HG03139 (cell line): ENCODE results near the gene SNAI1.
A peak's percentile ranks its signal among the peaks of the same experiment; 100 is the strongest.
"Not testable (repeated sequence)": the region's sequence is repeated elsewhere in the genome, so short reads cannot be mapped to it uniquely, and the experiment has no call there.

Source experiments
- ATAC-seq: cut with Tn5 transposase; IDR thresholded peaks from one replicate; pipeline ENCODE4 v1.9.1; 2021; ENCODE audit not compliant: unreplicated experiment

The SNAI1 gene

DNA sequence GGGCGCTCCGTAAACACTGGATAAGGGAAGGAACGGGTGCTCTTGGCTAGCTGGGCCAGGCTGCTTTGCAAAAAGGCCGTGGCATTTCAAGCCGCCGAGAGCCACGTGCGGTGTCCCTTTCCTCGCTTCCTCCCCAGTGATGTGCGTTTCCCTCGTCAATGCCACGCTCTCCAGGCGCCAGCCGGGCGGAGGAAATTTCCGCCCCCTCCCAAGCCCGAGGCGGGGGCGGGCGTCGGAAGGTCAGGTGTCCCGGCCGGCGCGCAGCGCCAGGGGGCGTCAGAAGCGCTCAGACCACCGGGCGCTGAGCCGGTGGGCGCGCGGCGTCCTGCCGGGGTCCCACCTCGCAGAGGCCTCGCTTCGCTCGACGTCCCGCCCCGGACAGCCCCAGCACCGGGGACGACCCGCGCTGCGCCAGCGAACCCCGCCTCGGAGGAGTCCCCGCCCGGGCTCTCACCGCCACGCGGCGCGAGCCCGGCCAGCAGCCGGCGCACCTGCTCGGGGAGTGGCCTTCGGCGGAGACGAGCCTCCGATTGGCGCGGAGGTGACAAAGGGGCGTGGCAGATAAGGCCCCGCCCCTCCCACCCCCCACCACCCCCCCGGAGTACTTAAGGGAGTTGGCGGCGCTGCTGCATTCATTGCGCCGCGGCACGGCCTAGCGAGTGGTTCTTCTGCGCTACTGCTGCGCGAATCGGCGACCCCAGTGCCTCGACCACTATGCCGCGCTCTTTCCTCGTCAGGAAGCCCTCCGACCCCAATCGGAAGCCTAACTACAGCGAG is at the start of gene SNAI1:
TSS of gene SNAI1 (plus strand) at position 635 of the 777 bp plus-strand sequence. CDS start at position 715, 80 bp downstream.
- no peak for ATAC-seq

DNA sequence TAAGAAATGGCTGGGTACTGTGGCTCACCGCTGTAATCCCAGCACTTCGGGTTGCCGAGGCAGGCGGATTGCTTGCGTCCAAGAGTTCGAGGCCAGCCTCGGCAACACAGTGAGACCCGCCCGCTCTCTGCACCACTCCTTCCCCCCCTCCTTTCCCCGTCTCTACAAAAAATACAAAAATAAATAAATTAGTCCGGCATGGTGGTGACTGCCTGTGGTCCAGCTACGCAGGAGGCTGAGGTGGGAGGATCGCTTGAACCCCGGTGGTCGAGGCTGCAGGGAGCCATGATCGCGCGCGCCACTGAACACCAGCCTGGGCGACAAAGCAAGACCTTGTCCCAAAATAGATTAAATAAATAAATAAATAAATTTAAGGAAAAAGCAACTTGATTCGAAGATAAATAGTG is 47.0 kb upstream of the SNAI1 start:
- peak; percentile 6 for ATAC-seq

DNA sequence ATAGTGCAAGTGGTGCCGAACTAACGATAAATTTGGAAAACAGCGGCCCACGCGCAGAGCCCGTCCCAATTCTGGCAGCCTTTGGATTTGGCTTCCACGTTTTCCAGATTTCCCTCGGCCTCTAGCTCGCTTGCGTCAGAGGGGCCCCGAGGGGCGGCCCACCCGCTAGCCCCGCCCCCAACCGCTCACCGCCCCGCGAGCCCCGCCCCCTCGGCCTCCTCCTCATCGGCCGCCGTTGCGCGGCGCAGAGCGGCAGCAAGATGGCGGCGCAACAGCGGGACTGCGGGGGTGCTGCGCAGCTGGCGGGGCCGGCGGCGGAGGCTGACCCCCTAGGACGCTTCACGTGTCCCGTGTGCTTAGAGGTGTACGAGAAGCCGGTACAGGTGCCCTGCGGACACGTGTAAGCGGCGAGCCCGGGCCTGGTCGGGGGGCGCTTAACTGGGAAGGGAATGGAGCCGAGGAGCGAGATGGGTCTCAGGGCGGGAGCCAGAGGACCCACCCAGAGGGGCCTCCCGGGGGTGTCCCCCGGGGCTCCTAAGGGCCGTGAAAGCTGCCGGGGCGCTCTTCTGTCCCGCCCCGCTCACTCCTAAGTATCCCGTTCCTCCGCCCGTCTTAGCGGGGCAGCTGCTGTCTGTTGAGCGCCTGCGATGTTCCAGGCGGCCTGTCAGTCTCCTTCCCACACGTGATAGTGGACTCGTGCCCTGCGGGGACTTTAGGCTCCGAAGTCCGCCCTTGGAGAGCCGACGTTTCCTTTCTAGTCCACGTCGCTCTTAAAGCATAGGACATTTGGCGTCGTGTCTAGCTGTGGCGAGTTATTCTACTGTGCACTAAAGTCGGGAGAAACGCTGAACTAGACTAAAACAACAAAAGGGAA is 46.4 kb upstream of the SNAI1 start, which contains the start of gene RNF114:
TSS of gene RNF114 (plus strand) at position 245 of the 874 bp plus-strand sequence. CDS start at position 261, 16 bp downstream.
- peak; percentile 54 for ATAC-seq

DNA sequence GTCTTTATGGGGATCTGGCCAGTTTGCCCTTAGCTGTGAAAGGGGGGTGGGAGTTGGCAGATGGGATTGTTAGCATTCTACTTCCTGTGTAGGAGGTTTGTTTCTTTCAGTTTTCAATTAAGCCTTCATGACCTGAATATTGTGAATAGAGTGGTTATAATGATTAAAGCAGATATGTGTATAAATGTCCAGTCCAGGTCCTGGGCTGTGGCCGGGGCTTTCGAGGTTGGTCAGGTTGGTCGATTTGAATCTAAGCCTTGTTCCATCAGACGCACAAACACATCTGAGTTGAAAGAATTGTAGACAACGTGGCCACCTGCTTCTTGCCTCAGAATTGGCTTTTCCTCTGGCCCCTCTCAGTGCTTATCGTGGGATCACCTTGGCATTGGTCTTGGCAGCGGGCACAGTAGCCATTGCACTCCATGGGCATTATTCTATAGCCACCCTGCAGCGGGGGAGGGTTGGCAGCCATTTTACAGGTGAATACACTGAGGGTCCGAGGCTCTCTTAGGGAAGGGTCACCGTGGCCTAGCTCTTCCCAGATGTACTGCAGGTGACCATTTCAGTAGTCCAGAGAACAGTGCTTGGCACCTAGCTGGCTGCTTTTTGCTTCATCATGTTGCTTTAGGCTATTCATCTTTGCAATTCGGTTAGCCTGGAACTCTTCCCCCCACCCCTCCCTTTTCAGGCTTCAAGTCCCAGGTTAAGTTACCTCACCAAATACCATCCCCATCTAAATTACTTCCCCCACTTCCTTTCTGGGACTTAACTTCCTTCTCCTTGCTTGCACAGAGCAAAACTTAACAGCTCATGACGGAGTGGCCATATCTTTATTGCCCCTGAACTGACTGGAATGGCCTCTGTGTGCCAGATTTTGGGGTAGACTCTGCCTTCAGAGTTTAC is 45.5 kb upstream of the SNAI1 start:
- no peak for ATAC-seq

DNA sequence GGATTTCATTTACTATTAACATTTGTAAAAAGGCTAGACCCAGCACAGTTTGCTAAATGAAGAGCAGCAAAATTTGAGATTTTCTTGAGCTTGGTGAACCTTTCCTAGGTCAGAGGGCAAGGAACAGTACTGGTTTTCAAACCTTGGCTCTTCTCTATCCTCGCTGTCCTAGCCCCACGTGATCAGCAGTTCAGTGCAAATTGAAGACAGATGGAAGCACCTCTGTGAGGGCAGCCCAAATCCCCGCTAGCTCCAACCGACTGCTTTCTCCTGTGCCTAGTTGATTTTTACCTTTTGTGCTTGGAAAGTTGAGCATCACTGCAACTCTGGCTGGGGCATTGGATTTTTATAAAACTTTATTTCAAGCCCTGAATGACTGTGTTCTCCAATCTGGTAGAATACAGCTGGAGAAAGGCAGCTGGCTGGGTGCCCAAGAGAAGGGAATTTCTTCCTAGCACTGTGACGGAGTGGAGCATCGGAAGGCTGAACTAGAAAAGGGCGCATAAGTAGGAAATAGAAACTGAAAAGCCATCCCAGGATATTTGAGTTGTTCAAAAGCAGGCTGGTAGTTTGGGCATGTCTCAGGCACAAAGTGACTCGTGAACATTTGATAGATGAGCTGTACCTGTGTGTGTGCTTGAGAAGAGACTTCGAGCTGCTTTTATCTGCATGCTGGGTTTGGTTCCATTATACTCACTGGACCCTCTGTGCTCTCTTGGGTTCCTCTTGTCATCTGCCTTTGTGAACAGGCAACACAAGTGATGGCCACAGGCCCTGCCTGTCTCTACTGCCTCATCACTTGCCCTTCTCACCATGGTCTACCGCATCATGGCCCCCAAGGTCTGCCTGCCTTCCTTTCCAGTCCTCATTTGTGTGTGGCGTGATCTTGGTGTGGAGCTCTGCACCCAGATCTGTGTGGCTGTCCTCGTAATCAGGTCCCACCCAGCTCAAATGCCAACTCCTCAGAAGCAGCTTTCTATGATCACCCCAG is 44.3 kb upstream of the SNAI1 start:
- no peak for ATAC-seq

DNA sequence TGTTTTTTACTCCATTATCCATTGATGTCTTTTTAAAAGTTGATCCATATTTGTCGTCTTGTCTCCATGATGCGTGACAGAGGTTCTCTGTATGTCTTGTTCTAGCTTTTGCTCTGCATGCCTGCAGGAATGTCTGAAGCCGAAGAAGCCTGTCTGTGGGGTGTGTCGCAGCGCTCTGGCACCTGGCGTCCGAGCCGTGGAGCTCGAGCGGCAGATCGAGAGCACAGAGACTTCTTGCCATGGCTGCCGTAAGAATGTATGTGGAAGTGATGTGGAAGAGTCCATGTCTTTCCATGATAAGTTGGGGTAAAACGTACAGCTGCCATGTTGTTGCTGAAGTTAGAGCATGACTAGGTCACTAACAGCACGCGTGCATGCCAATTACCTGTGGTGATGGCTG is 41.3 kb upstream of the SNAI1 start:
- no peak for ATAC-seq

DNA sequence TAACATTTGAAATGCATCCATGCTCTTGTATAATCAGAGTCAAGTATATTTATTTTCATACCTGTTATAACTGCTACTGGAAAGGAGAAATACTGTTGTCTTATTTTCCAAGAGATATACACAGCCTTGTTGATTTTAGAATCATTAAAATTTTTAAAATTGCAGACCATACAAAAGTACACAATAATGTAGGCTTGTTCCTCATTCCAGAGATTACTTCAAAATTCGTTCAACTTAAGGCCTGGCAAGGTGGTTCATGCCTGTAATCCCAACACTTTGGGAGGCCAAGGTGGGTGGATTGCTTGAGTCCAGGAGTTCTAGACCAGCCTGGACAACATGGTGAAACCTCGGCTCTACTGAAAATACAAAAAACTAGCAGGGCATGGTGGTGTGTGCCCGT is 40.5 kb upstream of the SNAI1 start:
- no peak for ATAC-seq

DNA sequence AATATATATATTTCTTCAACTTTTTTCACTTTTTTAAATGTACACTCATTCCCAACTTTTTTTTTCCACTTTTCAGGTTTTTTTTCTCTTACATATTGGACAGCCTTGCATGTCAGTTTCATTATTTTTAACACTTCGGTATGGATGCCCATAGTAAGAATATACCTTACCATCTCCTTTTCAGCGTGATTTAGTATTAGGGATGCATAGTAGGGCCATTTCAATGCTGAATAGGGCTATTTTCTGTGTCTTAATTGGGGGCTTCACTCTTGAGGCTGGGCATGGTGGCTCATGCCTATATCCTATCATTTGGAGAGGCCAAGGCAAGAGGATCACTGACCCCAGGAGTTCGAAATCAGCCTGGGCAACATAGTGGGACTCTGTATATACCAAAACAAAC is 39.8 kb upstream of the SNAI1 start:
- no peak for ATAC-seq

DNA sequence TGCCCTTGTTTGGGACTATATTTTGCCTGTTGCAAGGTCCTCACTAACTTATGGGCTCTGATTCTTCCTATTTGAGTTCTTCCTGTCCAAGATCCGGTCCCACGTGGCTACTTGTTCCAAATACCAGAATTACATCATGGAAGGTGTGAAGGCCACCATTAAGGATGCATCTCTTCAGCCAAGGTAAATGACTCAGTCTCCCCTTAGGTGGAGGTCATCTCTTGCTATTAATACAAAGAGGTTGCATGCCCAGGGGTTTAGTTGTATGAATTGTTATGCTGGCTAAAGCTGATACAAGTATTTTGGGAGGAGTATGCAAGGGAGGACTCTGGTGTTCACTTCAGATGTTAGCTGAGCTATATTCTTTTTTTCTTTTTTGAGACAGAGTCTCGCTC is 37.5 kb upstream of the SNAI1 start:
- no peak for ATAC-seq

DNA sequence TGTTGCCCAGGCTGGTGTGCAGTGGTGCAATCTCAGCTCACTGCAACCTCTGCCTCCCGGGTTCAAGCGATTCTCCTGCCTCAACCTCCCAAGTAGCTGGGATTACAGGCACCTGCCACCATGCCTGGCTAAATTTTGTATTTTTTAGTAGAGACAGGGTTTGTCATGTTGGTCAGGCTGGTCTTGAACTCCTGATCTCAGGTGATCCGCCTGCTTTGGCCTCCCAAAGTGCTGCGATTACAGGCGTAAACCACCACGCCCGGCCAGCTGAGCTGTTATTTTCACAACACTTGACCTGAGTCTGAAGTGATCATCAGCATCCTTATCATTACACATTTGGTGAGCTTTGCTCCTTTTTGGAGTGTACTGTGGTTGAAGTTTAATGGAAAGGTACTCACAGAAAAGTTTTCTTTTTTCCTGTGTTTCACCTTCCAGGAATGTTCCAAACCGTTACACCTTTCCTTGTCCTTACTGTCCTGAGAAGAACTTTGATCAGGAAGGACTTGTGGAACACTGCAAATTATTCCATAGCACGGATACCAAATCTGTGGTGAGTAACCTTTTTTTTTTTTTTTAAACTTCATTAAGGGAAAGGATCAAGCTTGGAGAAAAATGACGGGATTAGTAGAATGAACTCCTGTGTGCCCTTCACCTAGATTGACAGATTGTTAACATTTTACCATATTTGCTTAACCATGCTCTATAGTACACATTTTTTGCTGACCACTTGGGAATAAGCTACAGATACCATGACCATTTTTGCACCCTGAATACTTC is 36.9 kb upstream of the SNAI1 start:
- no peak for ATAC-seq

DNA sequence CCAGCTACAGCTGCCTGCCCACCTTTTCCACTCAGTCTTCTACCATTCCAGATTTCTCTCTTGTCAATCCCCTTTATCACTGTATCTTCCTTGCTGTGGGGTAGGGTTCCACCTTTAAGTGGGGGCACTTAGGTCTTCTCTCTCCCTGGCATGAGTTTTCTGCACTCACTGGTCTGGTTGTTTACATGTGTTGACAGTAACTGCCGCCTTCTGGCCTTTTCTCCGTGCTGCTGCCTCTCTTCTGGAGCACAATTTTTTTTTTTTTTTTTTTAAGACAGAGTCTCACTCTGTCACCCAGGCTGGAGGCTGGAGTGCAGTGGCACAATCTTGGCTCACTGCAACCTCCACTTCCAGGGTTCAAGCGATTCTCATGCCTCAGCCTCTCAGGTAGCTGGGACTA is 34.6 kb upstream of the SNAI1 start:
- ATAC-seq: no peak

DNA sequence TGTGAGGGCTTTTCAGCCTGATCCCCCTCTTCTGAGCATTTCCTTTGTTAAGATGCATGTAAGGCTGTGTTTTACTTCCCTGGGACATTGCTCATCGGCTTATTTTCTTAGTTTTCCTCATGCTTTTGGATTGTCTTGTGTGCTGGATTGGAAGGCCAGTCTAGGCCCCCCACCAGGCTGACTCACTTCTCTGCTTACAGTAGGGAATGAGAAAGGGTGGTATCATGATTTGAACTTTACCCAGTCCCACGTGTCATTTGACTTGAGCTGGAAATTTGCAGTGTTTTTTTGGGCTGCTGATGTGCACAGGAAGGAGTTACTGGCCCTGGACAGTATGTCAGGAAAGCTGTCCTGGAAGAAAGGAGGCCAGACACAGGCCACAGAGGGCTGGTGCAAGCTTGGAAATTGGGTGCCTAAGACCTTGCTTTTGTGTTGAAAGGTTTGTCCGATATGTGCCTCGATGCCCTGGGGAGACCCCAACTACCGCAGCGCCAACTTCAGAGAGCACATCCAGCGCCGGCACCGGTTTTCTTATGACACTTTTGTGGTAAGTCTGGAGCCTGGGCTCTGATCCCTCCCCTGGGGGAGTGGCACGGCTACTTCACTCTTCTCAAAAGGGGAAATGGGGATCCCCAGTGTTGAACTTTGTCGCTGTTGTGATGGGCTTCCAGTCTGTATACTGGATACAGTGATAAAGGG is 33.8 kb upstream of the SNAI1 start:
- ATAC-seq: no peak

DNA sequence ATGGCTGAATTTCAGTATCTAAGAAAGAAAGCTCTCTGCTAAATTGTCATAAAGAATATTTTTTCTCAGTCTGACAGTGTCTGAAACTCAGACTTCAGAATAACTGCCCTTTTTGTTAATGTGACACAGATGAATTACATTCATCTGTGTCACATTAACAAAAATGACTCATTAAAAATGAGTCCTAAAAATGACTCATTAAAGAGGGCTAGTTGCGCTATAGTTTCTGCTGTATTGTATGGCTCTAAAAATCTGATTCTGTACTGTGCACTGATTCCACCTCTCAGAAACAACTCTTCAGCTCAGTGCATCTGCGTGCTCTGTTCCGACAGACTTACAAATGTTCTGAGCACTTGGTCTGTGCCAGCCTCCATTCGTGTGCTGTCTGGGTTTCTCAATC is 31.6 kb upstream of the SNAI1 start:
- no peak for ATAC-seq

DNA sequence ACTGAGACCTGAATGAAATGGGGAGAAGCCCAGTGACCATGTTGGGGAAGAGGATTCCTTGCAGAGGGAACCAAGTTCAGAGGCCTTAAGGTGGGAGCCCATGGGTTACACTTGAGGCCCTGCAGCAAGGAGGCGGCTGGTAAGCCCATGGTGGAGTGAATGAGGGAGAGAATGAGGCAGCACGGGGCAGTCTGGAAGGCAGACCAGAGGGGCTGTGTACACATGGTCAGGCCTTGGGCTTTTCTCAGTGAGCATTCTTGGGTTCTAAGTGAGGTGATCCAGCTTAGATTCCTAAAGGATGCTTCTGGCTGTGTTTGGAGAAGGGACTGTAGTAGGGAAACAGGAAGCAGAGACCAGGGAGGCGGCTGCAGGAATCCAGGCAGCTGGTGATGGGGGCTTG is 27.6 kb upstream of the SNAI1 start:
- no peak for ATAC-seq

DNA sequence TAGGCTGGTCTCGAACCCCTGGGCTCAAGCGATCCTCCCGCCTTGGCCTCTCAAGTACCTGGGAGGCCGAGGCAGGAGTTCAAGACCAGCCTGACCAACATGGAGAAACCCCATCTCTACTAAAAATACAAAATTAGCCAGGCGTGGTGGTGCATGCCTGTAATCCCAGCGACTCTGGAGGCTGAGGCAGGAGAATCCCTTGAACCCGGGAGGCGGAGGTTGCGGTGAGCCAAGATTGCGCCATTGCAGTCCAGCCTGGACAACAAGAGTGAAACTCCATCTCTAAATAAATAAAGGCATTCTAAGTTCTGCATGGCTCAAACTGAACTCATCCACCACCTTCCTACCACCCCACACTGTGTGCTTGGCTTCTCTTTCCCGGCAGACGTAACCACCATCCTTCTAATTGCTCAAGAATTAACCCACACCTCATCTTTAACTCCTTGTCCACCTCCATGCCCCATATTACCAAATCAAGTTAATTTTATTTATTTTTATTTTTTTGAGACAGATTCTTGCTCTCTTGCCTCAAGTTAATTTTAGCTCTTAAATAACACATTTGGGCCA is 26.9 kb upstream of the SNAI1 start:
- ATAC-seq: not testable (repeated sequence)

DNA sequence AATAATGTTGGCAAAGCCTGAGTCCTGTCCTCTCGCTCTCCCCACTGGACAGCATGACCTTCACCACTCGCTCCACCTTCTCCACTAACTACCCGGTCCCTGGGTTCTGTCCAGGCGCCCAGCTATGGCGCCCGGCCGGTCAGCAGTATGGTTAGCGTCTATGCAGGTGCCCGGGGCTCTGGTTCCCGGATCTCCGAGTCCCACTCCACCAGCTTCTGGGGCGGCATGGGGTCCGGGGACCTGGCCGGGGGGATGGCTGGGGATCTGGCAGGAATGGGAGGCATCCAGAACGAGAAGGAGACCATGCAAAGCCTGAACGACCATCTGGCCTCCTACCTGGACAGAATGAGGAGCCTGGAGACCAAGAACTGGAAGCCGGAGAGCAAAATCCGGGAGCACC is 26.1 kb upstream of the SNAI1 start:
- ATAC-seq: no peak

DNA sequence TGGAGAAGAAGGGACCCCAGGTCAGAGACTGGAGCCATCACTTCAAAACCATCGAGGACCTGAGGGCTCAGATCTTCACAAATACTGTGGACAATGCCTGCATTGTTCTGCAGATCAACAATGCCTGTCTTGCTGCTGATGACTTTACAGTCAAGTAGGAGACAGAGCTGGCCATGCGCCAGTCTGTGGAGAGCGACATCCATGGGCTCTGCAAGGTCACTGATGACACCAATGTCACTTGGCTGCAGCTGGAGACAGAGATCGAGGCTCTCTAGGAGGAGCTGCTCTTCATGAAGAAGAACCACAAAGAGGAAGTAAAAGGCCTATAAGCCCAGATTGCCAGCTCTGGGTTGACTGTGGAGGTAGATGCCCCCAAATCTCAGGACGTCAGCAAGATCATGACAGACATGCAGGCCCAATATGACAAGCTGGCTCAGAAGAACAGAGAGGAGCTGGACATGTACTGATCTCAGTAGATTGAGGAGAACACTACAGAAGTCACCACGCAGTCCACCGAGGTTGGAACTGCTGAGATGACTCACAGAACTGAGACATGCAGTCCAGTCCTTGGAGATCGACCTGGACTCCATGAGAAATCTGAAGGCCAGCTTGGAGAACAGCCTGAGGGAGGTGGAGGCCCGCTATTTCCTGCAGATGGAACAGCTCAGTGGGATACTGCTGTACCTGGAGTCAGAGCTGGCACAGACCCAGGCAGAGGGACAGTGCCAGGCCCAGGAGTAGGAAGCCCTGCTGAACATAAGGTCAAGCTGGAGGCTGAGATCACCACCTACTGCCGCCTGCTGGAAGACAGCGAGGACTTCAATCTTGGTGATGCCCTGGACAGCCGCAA is 25.5 kb upstream of the SNAI1 start:
- not testable (repeated sequence) for ATAC-seq
